IPS DF 19.7 (cell line): ENCODE results near the gene ZSCAN21.
"Not testable (repeated sequence)": the region's sequence is repeated elsewhere in the genome, so short reads cannot be mapped to it uniquely, and the experiment has no call there.

Experiments
- DNase-seq: peaks from one replicate; pipeline ENCODE4 v3.0.0-alpha.2; 2013; ENCODE audit warnings: low read depth, low spot score

The ZSCAN21 gene

DNA sequence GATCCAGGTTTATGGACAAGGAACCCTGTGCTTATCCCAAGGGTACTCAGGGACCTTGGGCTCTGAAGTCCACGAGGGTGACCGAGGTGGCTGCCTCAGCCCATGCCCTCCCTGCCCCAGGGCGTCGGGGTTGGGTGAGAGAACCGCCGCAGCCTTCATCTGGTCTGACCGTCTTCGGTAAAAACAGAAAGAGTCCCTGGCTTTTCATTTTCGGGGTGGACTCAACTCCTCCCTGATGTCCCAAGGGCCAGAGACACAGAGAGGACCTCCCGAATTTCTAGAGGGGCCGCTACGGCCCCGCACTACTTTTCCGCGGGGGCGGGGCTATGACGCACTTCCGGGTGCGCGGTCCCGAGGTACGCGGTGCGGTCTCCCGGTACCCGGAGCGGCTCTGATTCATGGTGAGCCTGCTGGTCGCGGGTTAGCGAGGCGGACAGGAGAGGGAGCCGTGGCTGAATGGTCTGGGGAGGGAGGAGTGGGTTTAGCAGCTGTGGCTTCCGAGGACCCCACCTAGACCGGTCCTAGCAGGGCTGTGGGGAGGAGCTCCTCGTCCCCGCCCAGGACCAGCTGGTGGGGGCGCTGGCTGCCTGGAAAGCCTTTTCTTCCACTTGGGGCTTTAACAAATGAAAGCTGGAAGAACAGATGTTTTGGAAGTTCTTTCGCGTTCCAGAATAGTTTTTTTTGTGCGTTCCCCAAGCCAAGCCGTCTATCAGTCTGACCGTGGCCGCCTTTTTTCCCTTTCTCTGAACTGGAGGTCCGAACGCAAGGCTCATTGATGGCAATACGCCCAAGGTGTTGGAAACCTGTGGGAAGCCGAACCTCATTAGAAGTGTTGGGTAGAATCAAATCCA is at the start of gene ZSCAN21:
ZSCAN21 (plus strand) TSS at position 334 of the 851 bp plus-strand sequence. CDS start 7,233 bp downstream, outside the sequence.
- DNase-seq: peak; percentile 45

- DNase-seq: no peak
These were observed 49.3 kb upstream of the ZSCAN21 start for GRCh38 chr7:100000239-100000638.

DNA sequence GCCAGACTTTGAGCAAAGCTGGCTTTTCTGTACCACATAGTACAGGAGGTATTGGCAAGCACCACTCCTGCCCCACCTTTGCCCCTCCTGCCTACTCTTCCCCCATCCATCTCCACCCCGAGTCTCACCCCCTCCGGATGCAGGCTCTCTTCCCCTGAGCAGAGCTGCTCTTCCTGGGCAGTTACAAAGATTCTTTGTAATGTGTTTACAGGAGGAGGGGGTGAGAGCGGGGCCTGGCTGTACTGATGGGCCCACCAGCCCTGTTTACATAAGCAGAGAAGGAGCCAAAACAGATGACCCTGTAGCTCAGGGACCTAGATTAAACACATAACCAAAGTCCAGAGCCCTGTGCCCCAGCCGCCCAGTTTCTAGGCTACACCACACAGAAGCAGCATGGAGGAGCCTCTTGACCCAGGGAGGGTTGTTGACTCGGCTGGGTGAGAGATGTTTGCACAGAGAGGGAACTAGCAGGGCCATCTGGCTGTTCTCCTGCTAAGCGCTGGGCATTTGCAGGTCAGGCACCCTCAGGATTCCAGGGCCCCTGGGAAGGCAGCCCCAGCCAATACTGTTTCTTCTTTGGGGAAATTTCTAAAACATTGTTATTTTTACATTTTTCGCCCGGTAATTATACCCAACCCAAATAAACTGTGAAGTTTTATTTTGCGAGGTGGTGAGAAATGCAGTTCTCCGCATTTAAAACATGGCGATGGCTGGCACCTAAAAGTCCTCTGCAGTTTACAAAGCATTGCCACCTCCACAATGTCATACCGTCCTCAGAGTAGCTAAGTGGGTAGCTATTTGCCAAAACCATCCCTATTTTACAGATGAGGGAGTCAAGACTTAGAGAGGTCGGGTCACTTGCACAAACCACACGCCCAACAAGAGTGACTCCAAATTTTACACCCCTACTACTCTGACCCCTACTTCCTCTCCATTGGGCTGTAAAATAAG is 45.6 kb upstream of the ZSCAN21 start:
- no peak for DNase-seq

- no peak for DNase-seq
These were observed 41.7 kb upstream of the ZSCAN21 start for GRCh38 chr7:100007887-100008286.

GRCh38 chr7:100008525-100008924 is 41.0 kb upstream of the ZSCAN21 start:
- DNase-seq: no peak

DNA sequence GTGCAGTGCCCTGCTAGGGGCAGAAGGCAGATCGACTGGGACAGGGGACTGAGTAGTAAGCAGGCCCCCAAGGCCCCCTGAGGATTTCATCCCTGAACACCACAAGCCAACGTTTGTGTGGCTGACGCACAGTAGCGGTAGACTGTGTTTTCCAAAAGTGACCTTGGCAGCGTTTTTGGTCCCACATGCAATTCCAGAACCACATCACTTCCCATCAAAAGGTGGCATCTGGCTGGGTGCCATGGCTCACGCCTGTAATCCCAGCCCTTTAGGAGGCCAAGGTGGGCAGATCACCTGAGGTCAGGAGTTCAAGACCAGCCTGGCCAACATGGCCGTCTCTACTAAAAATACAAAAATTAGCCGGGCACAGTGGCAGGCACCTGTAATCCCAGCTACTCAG is 39.6 kb upstream of the ZSCAN21 start:
- DNase-seq: not testable (repeated sequence)

GRCh38 chr7:100010901-100011300 is 38.7 kb upstream of the ZSCAN21 start:
- DNase-seq: no peak

DNA sequence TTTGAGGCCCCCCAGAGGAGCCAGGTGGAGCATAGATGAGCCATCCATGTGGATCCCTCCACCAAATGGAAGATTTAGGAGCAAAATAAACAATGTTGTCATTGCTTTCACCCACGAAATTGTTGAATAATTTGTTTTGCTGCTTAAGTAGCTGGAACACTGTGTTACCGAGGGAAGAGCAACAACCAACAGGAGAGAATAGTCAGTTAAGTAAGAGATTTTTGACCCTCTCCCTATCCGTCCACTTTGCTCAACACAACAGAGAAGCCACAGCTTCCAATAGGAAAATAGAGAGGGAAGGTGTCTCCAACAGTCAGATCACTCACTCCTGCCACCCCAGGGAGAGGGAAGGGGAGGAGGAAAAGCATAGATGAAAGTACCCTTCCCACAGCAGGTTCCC is 38.1 kb upstream of the ZSCAN21 start:
- no peak for DNase-seq

- DNase-seq: not testable (repeated sequence)
These were observed 36.9 kb upstream of the ZSCAN21 start for GRCh38 chr7:100012385-100013327.

- no peak for DNase-seq
These were observed 36.3 kb upstream of the ZSCAN21 start for GRCh38 chr7:100013328-100013676.

- DNase-seq: peak; percentile 79
These were observed 34.1 kb upstream of the ZSCAN21 start, which contains the start of gene ZKSCAN1 for GRCh38 chr7:100015232-100016214. ZKSCAN1 (plus strand) TSS chr7:100015596; CDS start chr7:100023507, 7,911 bp downstream.

GRCh38 chr7:100016215-100016901 is 33.2 kb upstream of the ZSCAN21 start:
- no peak for DNase-seq

DNA sequence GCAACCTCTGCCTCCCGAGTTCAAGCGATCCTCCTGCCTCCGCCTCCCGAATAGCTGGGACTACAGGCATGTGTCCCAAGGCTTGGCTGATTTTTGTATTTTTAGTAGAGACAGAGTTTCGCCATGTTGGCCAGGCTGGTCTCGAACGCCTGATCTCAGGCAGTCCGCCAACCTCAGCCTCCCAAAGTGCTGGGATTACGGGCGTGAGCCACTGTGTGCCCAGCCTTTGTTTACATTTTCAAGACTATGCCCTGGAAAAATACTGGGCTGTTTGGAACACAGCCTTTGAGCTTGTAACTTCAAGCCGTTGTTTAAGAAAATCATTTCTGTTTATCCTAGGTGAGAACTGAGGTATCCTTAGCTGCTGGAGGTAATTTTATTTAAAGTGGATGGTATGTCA is 32.3 kb upstream of the ZSCAN21 start:
- DNase-seq: no peak

- no peak for DNase-seq
These were observed 31.7 kb upstream of the ZSCAN21 start for GRCh38 chr7:100017875-100018274.

DNA sequence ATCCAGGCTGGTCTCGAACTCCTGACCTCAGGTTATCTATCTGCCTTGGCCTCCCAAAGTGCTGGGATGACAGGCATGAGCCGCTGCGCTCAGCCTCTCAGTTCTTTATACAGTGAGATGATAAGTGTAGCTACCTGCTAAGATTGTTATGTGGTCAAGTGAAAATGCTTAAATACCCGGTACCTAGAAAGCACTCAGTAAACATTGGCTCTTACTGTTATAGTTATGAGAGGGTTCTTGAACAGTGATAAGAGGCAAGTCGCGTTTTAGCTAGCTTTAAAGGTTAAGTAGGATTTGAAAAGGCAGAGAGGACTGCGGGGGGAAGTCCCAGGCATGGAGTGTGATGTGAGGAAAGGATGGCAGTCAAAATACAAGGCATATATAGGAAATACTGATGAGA is 29.7 kb upstream of the ZSCAN21 start:
- no peak for DNase-seq

- DNase-seq: no peak
These were observed 28.3 kb upstream of the ZSCAN21 start for GRCh38 chr7:100021297-100021696.

DNA sequence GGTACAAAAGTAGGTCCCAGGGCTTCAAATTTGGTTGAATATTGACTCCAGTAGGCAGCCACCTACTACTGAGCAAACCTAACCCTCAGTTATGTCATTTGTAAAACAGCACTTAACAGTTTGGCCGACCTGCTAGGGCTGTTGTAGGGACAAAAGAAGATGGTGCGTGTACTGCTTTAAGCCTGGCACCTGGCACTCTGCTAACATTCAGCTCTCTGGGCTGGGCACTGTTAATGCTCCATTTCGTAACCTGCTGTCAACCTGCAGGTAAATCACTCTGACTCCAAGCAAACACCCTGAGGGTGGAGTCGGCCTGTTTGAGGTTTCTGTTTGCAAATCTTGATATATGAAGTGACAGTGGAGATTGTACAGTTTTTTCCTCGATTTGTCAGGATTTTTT is 27.0 kb upstream of the ZSCAN21 start:
- no peak for DNase-seq

- no peak for DNase-seq
These were observed 26.0 kb upstream of the ZSCAN21 start for GRCh38 chr7:100023526-100023925.

- no peak for DNase-seq
These were observed 25.5 kb upstream of the ZSCAN21 start for GRCh38 chr7:100024020-100024619.
